Keratinocyte (primary cell): ENCODE data around the gene GAL.

Experiments used
- EZH2 ChIP-seq: IDR thresholded peaks from one replicate; pipeline ENCODE4 v1.6.1; 2012; ENCODE audit warnings: inconsistent platforms, mild to moderate bottlenecking, low read length, moderate library complexity
- TF ChIP-seq, protein P1 (sequence below), 3 experiments: IDR thresholded peaks in 1 of 3; conservative IDR thresholded peaks in 1 of 3; optimal IDR thresholded peaks in 1 of 3; 2 replicates in 2 of 3; 3 replicates in 1 of 3; pipeline versions ENCODE3 to v1.5.1; 2011; ENCODE audit warnings: low read length in 3 of 3, mild to moderate bottlenecking in 3 of 3, moderate library complexity in 2 of 3, control low read depth in 1 of 3, inconsistent platforms in 1 of 3; ENCODE audit not compliant: insufficient read depth in 2 of 3; ENCODE audit errors: extremely low read depth in 1 of 3

- TF ChIP-seq, protein P1, sequence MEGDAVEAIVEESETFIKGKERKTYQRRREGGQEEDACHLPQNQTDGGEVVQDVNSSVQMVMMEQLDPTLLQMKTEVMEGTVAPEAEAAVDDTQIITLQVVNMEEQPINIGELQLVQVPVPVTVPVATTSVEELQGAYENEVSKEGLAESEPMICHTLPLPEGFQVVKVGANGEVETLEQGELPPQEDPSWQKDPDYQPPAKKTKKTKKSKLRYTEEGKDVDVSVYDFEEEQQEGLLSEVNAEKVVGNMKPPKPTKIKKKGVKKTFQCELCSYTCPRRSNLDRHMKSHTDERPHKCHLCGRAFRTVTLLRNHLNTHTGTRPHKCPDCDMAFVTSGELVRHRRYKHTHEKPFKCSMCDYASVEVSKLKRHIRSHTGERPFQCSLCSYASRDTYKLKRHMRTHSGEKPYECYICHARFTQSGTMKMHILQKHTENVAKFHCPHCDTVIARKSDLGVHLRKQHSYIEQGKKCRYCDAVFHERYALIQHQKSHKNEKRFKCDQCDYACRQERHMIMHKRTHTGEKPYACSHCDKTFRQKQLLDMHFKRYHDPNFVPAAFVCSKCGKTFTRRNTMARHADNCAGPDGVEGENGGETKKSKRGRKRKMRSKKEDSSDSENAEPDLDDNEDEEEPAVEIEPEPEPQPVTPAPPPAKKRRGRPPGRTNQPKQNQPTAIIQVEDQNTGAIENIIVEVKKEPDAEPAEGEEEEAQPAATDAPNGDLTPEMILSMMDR (optimal IDR thresholded peaks at IDR 0.05 in 1 of 3, IDR thresholded peaks at IDR 0.05 in 1 of 3, conservative IDR thresholded peaks at IDR 0.05 in 1 of 3; ENCODE audit: extremely low read depth in 1 of 3, insufficient read depth in 2 of 3, low read length in 3 of 3), result no peak
- TF ChIP-seq EZH2, result no peak
These were observed 7.0 kb downstream of the GAL start for GRCh38 chr11:68691402-68691784.
